SK-N-SH (cell line): ENCODE measurements around the gene ZNHIT2.

Experiments
- CTCF ChIP-seq: fragments of 200-600 bp; sonication (generic); IDR thresholded peaks from 2 replicates; pipeline ENCODE4 v1.6.1; 2017; ENCODE audit warnings: antibody characterized with exemption, mild to moderate bottlenecking, moderate library complexity
- POLR2AphosphoS5 ChIP-seq: IDR thresholded peaks from 2 replicates; pipeline ENCODE4 v1.6.1; 2012; ENCODE audit warnings: low read depth, low read length
- RFX5 ChIP-seq: IDR thresholded peaks from 2 replicates; pipeline ENCODE4 v1.6.1; 2012; ENCODE audit warnings: mild to moderate bottlenecking, improper control_type of control experiment, low read length

DNA sequence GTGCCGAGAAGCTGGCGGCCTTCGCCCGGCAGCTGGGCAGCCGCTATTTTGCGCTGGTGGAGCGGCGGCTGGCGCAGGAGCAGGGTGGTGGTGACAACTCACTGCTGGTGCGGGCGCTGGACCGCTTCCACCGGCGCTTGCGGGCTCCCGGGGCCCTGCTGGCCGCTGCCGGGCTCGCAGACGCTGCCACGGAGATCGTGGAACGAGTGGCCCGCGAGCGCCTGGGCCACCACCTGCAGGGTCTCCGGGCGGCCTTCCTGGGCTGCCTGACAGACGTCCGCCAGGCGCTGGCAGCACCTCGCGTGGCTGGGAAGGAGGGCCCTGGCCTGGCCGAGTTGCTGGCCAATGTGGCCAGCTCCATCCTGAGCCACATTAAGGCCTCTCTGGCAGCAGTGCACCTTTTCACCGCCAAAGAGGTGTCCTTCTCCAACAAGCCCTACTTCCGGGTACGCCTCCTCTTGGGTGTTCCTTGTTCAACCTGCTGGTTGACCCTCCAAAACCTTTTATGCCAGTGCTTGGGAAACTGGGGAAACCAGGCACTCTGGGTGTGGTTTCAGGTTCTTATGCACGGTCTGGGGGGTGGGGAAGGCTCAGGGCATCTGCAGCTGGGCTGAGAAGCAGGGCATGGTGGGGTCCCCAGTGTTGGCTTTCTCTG, 8.9 kb downstream of the ZNHIT2 start:
- no peak for TF ChIP-seq RFX5
- TF ChIP-seq POLR2AphosphoS5, result no peak
- TF ChIP-seq CTCF, result no peak
